Thyroid gland (tissue), 4 donors: ENCODE measurements around the gene MRPL42.

Experiments used
- POLR2A ChIP-seq, 2 donors: fragments of 450-650 bp; IDR thresholded peaks; one replicate each; pipeline ENCODE4 v1.6.1; 2017; ENCODE audit warnings: antibody characterized with exemption in 2 of 2, mild to moderate bottlenecking in 2 of 2, moderate library complexity in 1 of 2
- TF ChIP-seq, protein P1 (sequence below), 6 experiments: fragments of 200-600 bp in 3 of 6; fragments of 450-650 bp in 3 of 6; sonication (generic) in 3 of 6; IDR thresholded peaks; one replicate each; pipeline ENCODE4 v1.5.1; 2016 to 2019; ENCODE audit warnings: antibody characterized with exemption in 6 of 6, mild to moderate bottlenecking in 2 of 6, inconsistent platforms in 1 of 6, moderate library complexity in 1 of 6

DNA sequence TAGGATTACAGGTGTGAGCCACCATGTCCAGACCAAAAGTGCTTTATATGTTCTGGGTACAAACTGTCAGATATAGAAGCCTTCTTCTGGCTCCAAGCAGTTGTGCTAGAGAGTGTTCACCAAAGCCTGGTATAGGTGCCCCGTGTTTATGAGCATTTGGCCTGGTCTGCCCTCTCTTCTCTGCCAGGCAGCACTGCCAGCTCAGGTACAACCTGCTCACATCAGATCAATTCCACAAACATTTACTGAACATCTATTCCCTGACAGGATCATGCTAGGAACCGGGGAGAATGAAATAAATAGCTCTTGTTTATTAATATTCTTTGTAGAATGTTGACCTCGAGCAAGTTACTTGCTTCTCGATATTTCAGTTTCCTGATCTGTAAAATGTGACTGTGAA, 85.1 kb downstream of the MRPL42 start:
- TF ChIP-seq, protein P1, sequence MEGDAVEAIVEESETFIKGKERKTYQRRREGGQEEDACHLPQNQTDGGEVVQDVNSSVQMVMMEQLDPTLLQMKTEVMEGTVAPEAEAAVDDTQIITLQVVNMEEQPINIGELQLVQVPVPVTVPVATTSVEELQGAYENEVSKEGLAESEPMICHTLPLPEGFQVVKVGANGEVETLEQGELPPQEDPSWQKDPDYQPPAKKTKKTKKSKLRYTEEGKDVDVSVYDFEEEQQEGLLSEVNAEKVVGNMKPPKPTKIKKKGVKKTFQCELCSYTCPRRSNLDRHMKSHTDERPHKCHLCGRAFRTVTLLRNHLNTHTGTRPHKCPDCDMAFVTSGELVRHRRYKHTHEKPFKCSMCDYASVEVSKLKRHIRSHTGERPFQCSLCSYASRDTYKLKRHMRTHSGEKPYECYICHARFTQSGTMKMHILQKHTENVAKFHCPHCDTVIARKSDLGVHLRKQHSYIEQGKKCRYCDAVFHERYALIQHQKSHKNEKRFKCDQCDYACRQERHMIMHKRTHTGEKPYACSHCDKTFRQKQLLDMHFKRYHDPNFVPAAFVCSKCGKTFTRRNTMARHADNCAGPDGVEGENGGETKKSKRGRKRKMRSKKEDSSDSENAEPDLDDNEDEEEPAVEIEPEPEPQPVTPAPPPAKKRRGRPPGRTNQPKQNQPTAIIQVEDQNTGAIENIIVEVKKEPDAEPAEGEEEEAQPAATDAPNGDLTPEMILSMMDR (IDR thresholded peaks at IDR 0.05) = no peak
- TF ChIP-seq POLR2A (IDR thresholded peaks at IDR 0.05) = no peak
